GM23338 (cell line): ENCODE measurements around the gene ZEB2. TPM values are rescaled to one million over a fixed set of nuclear protein-coding genes. Genes with fewer than 3 reads are reported as not detected.

Experiments used
- ATAC-seq: fragments of 200-7000 bp; cut with Tn5 transposase; 3 replicates; pipeline ENCODE4 v1.9.1; 2020
- DNase-seq: peaks from one replicate; pipeline ENCODE4 v3.0.0-alpha.2; 2015; ENCODE audit warnings: low spot score
- H2AFZ ChIP-seq: fragments of 200-600 bp; sonication (generic); 2 replicates; pipeline ENCODE4 v1.8.0; 2016; ENCODE audit warnings: antibody characterized with exemption, mild to moderate bottlenecking, moderate library complexity
- H3F3A ChIP-seq: fragments of 200-600 bp; sonication (generic); replicated peaks from 2 replicates; pipeline ENCODE4 v1.8.0; 2017; ENCODE audit warnings: antibody characterized with exemption, mixed run types, low read depth
- H3K27ac ChIP-seq: fragments of 200-600 bp; sonication (generic); 2 replicates; pipeline ENCODE4 v1.6.1; 2016; ENCODE audit warnings: low read depth
- H3K27me3 ChIP-seq: fragments of 200-600 bp; sonication (generic); 2 replicates; pipeline ENCODE4 v1.8.0; 2016; ENCODE audit warnings: mild to moderate bottlenecking, mixed run types, moderate library complexity; ENCODE audit not compliant: insufficient read depth
- H3K36me3 ChIP-seq: fragments of 200-600 bp; sonication (generic); 2 replicates; pipeline ENCODE4 v1.8.0; 2016; ENCODE audit warnings: mild to moderate bottlenecking; ENCODE audit not compliant: insufficient read depth
- H3K4me1 ChIP-seq: fragments of 200-600 bp; sonication (generic); 2 replicates; pipeline ENCODE4 v1.8.0; 2016; ENCODE audit warnings: mild to moderate bottlenecking, moderate library complexity; ENCODE audit not compliant: insufficient read depth
- H3K4me2 ChIP-seq: fragments of 200-600 bp; sonication (generic); 2 replicates; pipeline ENCODE4 v1.7.1; 2017; ENCODE audit warnings: mixed run types
- H3K4me3 ChIP-seq: fragments of 200-600 bp; sonication (generic); 2 replicates; pipeline ENCODE4 v1.6.1; 2016; ENCODE audit warnings: mixed run types
- H3K79me2 ChIP-seq: fragments of 200-600 bp; sonication (generic); replicated peaks from 2 replicates; pipeline ENCODE4 v1.8.0; 2017; ENCODE audit warnings: mild to moderate bottlenecking; ENCODE audit not compliant: insufficient read depth
- H3K9me2 ChIP-seq: fragments of 200-600 bp; sonication (generic); 2 replicates; pipeline ENCODE4 v1.8.0; 2017; ENCODE audit not compliant: insufficient read depth
- H4K20me1 ChIP-seq: fragments of 200-600 bp; sonication (generic); replicated peaks from 2 replicates; pipeline ENCODE4 v1.8.0; 2017; ENCODE audit warnings: mild to moderate bottlenecking; ENCODE audit not compliant: insufficient read depth
- H3K27ac Mint-ChIP-seq: 2 replicates; pipeline ENCODE4 v1.8.0; 2020; ENCODE audit warnings: inconsistent platforms, mild to moderate bottlenecking, moderate library complexity, mixed read lengths
- H3K27me3 Mint-ChIP-seq: 3 replicates; pipeline ENCODE4 v1.8.0; 2022; ENCODE audit warnings: low read depth, mild to moderate bottlenecking, moderate library complexity, mixed read lengths, inconsistent platforms; ENCODE audit not compliant: insufficient read depth, poor library complexity
- H3K36me3 Mint-ChIP-seq: 3 replicates; pipeline ENCODE4 v1.8.0; 2021; ENCODE audit warnings: low read depth, mild to moderate bottlenecking, inconsistent platforms, moderate library complexity, mixed read lengths
- H3K4me1 Mint-ChIP-seq: 3 replicates; pipeline ENCODE4 v1.8.0; 2020; ENCODE audit warnings: mild to moderate bottlenecking, inconsistent platforms, mixed read lengths
- H3K4me3 Mint-ChIP-seq: 3 replicates; pipeline ENCODE4 v1.8.0; 2021; ENCODE audit warnings: moderate library complexity, mild to moderate bottlenecking, inconsistent platforms, mixed read lengths
- H3K9me3 Mint-ChIP-seq: 3 replicates; pipeline ENCODE4 v1.8.0; 2020; ENCODE audit warnings: moderate library complexity, mild to moderate bottlenecking, inconsistent platforms, mixed read lengths
- CTCF ChIP-seq, 2 experiments: fragments of 200-600 bp in 1 of 2; sonication (generic) in 1 of 2; conservative IDR thresholded peaks; 2 replicates each; pipeline versions ENCODE4 v1.5.1 to v1.6.1; 2016 to 2017; ENCODE audit warnings: antibody characterized with exemption in 2 of 2, low read depth in 2 of 2, mild to moderate bottlenecking in 2 of 2, moderate library complexity in 1 of 2
- EZH2phosphoT487 ChIP-seq: fragments of 200-600 bp; sonication (generic); IDR thresholded peaks from one replicate; pipeline ENCODE4 v1.8.1; 2018; ENCODE audit warnings: antibody characterized with exemption; ENCODE audit not compliant: unreplicated experiment
- POLR2AphosphoS5 ChIP-seq: IDR thresholded peaks from 2 replicates; pipeline ENCODE4 v1.6.1; 2016; ENCODE audit warnings: antibody characterized with exemption, low read depth
- REST ChIP-seq: IDR thresholded peaks from one replicate; pipeline ENCODE4 v1.6.1; 2018; ENCODE audit warnings: antibody characterized with exemption; ENCODE audit not compliant: unreplicated experiment
- STAT1 ChIP-seq: IDR thresholded peaks from one replicate; pipeline ENCODE4 v1.6.1; 2016; ENCODE audit warnings: antibody characterized with exemption; ENCODE audit not compliant: unreplicated experiment
- ZNF114 ChIP-seq: fragments of 250-450 bp; sonication (Bioruptor Pico); IDR thresholded peaks from 2 replicates; pipeline ENCODE4 v1.5.0; 2020; ENCODE audit warnings: mild to moderate bottlenecking, moderate library complexity
- ZNF331 ChIP-seq: fragments of 250-450 bp; sonication (Bioruptor Pico); IDR thresholded peaks from 2 replicates; pipeline ENCODE4 v1.5.0; 2020; ENCODE audit warnings: low read depth, mild to moderate bottlenecking, moderate library complexity
- ZNF462 ChIP-seq: fragments of 250-450 bp; sonication (Bioruptor Pico); IDR thresholded peaks from 2 replicates; pipeline ENCODE4 v1.5.0; 2020; ENCODE audit warnings: mild to moderate bottlenecking, moderate library complexity
- polyA plus RNA-seq: library from polyadenylated mRNA; unstranded; fragments of >200 nt; fragmentation: Nextera tagmentation; extraction: Ambion mirVana; gene quantifications from 2 replicates; pipeline ENCODE4 v1.2.1, GENCODE V29; 2016
- total RNA-seq: library from RNA; depleted of rRNA; stranded (reverse); fragments of >200 nt; shearing (Covaris generic); gene quantifications from 2 replicates; pipeline ENCODE4 v1.2.3, GENCODE V29; 2014

The ZEB2 gene
- total and polyA plus RNA-seq, 2 experiments from 2014 or later, result 0.45 TPM; not detected in 1

- no peak for ATAC-seq
- Histone ChIP-seq H3K4me3 (no peak overlapping the region), H2AFZ (no peak overlapping the region), H3K4me2 (no peak overlapping the region), H3K4me1 (peaks cover 33% of the 10 kb centered on the region), H3K27me3 (peaks cover 23% of the 10 kb centered on the region; the same call in 1 of the 2 replicates), H3K36me3 (no peaks in the 10 kb centered on the region), H3K9me2 (no peaks in the 10 kb centered on the region), H4K20me1 (no peaks in the 10 kb centered on the region), H3F3A (no peaks in the 10 kb centered on the region), H3K79me2 (no peaks in the 10 kb centered on the region), H3K27ac (no peak overlapping the region)
- TF ChIP-seq STAT1 (no peak), CTCF (conservative IDR thresholded peaks at IDR 0.05; ENCODE audit: low read depth in 2 of 2) (no peak), POLR2AphosphoS5 (no peak), ZNF462 (CRISPR knock-in tag) (no peak), EZH2phosphoT487 (no peak), ZNF114 (CRISPR knock-in tag) (no peak), ZNF331 (CRISPR knock-in tag) (no peak), REST (no peak)
- Mint-ChIP-seq H3K36me3 (no peaks in the 10 kb centered on the region), H3K9me3 (no peaks in the 10 kb centered on the region), H3K4me1 (peaks cover 63% of the 10 kb centered on the region), H3K27me3 (peaks cover 11% of the 10 kb centered on the region), H3K27ac (no peak overlapping the region), H3K4me3 (no peak overlapping the region)
- DNase-seq, result no peak
Measured at GRCh38 chr2:144454466-144455287, 65.2 kb downstream of the ZEB2 start.
